AG08396 (cell line): Measurements from ENCODE around the gene TSSK3.
"Not testable (repeated sequence)": the region's sequence is repeated elsewhere in the genome, so short reads cannot be mapped to it uniquely, and the experiment has no call there.

Experiments used
- DNase-seq: peaks from one replicate; pipeline ENCODE4 v3.0.0; 2012; ENCODE audit warnings: low spot score, mixed read lengths

The TSSK3 gene

DNA sequence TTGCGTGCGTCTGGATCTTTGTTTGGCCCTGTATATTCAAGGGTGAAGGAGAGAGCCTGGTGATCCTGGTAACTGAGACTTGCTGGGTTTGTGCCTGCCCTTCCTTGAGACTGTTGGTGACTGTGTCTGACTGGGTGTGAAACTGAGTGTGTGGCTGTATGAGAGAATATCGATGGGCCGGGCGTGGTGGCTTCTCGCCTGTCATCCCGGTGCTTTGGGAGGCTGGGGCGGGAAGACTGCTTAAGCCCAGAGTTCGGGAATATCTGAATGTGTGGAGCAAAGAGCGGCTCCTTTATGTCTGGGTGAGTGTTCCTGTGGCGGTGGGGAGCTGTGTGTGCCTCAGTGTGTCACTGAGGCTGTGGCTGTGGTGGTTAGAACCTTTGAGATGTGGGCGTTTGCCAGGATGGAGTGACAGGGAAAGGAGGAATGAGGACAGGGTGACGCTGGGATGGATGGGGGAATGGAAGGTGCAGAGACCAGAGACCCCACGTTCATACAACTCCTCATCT lies 23.6 kb upstream of the TSSK3 start:
- DNase-seq: no peak

DNA sequence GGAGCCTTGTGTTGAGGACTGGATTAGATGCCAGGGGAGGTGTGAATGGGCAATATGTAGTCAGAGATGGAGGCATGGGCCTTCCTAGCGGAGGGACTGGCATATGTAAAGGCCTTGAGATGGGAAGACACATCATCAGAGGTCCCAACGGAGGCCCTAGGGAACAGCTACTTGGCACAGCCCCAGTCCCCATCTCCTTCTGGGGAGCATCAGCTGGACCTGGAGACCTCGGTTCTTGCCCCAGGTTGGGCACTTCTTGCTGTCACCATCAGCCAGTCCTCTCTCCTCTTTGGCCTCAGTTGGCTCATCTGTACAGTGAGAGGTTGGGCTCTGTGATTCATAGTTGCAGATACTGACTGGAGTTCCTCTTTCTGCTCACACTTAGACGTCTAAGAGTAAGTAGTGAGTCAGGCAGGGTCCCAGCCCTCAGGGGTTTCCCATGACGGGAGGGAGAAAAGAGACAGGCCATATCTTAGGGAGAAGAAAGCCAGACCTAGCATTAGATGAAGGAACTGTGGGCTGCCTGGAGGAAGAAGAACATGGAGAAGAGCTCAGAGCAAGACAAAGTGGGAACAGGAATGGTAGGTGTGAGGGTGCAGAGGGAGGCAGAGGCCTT lies 22.9 kb upstream of the TSSK3 start:
- DNase-seq: no peak

DNA sequence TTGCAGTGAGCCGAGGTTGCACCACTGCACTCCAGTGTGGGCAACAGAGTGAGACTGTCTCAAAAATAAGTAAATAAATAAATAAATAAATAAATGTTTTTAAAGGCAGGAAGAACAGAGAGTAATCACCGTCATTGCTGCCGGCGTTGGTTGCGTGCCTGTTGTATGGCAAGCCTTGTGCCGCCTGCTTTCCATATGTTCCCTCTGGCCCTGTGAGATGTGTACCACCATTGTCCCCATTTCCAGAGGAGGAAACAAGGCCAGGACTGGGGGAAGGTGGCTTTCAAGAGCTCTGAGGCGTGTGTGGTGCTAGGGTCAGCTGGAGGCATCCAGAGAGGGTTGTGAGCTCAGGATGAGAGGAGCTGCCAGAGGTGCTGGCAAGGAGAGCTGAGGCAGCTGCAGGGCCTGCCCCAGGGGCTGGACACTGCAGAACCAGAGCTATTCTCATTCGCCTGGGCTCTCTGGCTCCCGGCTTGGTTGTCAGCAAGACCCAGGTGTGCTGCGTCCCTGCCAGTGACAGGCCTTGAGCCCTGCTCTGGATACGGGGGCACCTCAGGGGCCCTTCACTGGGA lies 21.1 kb upstream of the TSSK3 start:
- no peak for DNase-seq

DNA sequence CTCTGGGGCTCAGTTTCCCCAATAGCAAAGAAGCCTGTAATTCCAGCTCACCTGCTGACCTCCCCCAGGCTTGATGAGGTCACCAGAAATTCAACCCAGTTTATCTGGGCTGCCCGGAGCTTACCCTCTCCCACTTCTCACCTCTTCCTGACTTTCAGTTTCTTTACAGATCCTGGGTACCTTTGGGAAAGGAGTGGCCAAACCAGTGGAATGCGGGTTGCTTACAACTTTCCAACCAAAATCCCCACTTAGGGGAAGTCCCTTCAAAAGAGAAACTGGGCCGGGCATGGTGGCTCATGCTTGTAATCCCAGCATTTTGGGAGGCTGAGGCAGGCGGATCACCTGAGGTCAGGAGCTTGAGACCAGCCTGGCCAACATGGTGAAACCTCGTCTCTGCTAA lies 20.4 kb upstream of the TSSK3 start:
- no peak for DNase-seq

DNA sequence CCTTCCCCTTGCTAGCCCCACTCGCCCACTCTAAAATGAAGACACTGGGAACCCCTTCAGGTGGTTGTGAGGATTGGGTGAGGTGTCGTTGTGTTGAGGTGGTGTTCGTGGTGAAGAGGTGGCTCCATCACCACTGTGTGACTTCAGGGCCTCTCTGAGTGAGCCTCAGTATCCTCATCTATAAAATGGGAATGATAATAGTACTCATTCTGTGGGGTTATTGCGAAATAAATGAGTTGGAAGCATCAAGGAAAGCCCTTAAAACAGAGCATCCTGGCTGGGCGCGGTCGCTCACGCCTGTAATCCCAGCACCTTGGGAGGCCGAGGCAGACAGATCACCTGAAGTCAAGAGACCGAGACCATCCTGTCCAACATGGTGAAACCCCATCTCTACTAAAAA lies 19.6 kb upstream of the TSSK3 start:
- no peak for DNase-seq

DNA sequence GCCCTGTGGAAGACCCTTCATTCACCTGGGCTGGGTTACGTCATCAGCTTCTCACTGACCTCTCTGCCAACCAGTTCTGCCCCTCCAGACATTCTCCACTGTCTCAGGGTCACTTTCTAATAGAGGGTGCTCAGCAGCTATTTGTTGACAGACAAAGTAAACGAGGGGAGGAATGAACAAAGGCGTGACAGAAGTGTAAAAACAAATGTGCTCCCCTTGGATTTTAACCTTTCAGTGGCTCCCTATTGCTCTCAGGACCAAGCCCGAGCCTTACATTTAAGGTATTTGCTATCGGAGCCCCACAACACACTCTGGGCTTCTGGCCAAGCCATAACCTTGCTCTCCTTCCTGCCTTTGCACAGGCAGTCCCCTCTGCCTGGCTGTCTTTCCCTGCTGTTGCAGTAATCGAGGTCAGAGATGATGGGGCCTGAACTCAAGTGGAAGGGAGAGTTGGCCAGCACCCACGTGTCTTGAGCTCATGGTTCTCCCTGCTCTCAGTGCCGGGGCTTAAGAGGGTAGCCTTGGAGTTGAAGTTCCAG lies 17.0 kb upstream of the TSSK3 start:
- no peak for DNase-seq

DNA sequence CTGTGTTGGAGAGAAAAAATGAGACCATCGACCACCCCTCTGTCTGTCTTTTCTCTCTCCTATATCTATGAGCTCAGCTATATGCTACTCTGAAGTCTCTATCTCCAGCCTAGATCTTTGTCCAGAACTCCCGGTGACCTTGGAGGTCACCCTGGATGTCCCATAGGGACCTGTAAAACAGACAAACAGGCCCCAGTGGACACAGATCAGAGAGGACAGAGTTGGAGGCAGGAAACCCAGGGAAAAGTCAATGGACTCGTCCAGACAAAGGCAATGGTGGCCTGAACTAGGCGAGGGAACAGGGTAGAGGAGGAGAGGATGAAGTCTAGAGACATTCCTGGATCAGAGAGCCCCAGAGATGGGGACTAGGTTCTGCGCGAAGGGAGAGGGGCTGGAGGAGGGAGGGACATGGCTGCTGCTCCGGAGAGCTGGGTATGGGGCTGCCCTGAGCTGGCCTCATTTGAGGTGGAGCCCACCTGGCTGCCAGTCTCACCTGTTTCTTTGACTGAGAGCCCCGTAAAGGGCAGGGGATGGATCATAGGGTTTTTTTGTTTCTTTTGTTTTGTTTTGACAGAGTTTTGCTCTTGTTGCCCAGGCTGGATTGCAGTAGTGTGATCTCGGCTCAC lies 15.7 kb upstream of the TSSK3 start:
- no peak for DNase-seq

DNA sequence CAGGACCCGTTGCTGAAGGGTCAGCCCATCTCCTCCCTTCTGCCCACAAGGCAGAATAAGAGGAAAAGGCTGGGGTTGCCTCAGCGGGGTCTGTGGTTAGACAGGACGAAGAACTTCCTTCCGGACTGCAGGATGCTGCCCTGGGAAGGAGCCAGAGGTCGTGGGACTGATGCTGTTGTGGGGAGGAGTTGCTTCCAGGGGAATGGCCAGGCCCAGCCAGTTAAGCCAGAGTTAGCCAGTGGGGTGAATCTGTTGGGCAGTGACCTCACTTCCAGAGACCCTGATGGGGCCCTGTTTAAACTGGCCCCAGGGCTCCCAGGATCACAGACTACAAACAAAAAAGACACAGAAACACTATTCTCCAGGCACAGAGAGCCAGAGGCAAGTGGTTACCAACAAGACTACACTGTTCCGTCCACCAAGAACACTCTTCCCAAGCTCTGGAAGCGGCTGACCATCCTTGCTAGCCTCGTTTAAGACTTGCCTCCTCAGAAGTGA lies 13.1 kb upstream of the TSSK3 start:
- DNase-seq: peak; percentile 48

DNA sequence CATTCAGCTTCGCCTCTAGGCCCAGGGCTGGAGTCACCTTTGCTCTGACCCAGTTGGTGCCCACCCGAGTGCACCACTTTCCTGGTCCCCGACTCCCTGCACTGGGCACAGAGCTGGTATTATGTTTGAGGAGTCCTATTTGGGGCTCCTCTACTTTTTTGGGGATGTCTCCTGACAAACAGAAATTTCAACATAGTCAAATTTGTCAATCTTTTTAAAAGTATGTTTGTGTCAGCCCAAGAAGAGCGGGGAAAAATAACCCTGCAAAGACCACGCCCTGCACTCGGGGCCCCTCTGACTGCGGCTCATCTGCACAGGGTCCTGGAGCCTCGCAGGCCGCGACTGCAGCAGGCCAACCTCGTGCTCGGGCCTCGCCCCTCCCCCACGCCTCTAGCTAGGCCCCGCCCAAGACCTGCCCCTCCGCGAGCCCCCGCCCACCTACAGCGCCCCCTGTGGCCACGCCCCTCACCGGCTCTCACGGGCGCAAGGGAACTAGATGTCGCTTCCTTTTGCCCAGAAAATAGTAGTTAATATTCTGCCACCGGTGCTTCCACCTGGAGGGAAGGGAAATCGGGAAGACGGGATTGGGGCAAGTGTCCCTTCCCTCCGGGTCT lies 11.4 kb upstream of the TSSK3 start:
- DNase-seq: peak; percentile 86

DNA sequence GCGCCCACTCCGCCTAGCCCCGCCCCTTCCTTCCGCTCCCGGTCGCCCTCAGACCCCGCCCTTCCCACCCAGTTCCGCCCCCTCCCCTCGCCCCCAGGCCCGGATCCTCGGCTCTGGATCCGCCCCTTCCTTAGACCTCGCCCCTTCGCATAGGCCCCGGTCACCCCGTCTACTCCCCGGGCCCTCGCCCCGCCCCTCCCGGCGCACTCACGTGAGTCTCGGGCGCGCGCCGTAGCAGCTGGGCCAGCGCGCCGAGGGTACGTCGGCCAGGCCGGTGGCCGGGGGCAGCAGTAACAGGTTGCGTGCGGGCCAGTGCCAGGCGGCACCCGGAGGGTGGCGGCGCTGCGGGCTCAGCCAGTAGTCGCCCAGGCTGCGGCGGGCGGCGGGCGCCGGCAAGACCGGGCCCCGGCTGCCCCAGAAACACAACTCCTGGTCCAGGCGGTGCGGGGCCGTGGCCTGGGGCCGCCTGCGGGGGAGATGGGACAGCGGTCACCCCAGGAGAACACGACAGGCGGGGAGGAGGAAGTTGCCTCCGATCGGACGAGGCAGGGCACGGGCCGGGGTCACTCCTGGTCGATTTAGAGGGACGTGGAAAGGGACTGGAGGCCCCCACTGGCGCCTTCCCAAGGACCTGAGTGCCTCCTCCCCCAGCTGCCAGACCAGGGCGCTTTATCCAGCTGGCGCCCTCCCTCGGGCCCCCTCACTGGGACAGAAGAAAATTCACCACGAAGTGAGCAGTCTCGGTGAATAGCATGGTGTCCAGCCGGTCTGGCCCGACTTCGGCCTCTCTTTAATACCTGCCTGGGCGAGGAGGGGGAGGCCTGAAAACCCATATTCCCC lies 10.7 kb upstream of the TSSK3 start:
- DNase-seq: peak; percentile 97

DNA sequence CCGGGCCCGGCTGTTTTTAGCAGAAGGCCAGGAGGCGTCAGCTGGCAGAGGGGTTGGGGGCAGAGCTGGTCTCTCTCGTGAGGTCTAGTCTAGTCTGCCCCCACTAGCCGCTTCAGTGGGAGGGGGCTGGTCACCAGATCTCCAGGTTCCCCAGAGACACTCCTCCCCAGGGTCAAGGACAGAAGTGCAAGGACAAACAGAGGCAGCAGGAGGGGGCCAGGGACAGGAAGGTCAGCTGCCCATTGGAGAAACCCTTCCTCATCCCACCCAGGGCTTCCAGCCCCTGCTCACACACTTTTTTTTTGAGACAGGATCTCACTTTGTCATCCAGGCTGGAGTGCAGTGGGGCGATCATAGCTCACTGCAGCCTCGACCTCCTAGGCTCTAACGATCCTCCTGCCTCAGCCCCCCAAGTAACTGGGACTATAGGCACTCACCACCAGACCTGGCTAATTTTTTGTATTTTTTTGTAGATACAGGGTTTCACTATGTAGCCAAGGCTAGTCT lies 10.0 kb upstream of the TSSK3 start:
- DNase-seq: no peak

DNA sequence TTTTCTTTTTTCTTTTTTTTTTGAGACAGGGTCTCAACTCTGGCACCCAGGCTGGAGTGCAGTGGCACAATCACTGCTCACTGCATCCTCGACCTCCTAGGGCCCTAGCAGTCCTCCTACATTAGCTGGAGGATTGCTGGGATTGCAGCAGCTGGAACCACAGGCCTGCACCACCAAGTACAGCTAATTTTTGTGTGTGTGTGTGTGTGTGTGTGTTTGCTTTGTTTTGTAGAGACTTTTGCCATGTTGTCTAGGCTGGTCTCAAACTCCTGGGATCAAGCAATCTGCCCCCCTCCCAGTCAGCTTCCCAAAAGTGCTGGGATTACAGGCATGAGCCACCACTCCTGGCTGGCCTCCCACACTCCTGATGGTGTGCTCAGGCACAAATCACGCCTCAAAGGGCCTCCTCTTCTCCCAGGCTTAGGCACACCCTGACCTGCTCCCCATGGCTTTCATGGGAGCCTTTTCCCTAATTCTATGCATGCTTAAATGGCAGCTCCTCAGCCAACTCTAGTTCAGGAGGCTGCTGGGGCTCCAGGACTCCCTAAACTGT lies 9.4 kb upstream of the TSSK3 start:
- no peak for DNase-seq

DNA sequence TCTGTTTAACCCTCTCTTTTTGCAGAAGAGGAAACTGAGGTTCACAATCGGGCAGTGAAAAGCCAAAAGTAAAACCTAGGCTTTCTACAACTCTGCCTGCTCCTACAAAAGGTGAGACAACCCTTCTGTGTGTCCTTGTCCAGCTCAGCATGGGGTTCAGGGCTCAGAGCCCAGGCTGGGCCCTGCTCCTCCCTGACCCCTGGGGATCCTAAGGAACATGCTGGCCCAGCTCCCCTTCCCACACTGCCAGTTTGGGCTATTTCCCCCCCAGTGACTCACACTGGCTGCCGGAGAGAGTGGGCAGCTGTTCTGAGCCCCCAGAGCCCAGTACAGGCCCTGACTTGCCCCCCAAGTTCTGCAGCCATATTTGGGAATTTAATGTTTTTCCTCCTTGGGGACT lies 8.9 kb upstream of the TSSK3 start:
- DNase-seq: no peak

DNA sequence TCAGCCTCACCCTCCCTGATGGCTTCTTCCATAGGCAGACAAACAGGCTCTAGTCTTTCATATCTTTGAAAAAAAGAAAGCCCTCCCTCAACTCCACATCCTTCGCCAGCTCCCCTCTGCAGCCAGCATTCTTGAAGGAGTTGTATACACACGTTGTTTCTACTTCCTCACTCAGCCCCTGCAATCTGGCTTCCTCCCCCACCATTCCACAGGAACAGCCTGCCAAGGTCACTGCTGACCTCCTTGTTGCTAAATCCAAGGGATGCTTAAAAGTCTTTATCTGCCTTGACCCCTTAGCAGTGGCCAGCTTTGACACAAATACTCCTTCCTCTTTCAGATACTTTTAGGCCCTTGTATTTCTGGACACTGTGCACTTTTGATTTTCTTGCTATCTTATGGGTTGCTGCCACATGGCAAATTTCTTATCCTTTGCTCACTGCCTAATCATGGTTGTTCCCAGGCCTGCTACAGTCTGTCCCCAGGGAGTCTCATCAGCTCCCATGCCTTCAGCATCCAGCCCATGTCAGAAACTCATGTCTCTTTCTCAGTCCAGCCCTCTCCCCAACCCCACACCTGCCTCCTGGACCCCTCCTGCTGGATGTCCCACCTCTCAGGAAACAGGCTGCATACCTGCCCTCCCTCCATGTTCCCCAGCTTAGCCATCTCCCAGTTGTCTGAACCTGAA lies 8.3 kb upstream of the TSSK3 start:
- peak; percentile 73 for DNase-seq

DNA sequence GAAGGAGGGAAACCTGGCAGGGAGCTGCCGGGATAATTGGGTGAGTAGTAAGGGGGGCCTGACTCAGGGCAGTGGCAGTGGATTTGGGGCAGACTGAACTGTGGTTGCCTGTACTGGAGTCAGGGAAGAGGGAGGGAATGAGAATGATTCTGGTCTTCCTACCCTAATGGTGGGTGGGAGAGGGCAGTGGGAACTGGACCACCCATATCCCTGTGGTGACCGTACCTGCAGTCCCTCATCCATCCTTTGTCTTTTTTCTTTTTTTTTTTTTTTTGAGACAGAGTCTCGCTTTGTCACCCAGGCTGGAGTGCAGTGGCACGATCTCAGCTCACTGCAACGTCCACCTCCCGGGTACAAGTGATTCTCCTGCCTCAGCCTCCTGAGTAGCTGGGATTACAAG lies 6.6 kb upstream of the TSSK3 start:
- not testable (repeated sequence) for DNase-seq

DNA sequence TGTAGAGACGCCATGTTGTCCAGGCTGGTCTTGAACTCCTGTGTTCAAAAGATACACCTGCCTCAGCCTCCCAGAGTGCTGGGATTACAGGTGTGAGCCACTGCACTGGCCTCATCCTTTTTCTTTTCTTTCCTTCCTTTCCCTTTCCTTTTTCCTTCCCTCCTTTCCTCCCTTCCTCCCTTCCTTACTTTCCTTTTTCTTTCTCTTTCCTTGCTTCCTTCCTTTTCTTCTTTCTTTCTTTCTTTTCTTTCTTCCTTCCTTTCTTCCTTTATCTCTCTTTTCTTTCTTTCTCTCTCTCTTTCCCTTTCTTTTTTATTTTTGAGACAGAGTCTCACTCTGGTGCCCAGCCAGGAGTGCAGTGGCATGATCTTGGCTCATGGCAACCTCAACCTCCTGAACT lies 5.9 kb upstream of the TSSK3 start:
- no peak for DNase-seq

DNA sequence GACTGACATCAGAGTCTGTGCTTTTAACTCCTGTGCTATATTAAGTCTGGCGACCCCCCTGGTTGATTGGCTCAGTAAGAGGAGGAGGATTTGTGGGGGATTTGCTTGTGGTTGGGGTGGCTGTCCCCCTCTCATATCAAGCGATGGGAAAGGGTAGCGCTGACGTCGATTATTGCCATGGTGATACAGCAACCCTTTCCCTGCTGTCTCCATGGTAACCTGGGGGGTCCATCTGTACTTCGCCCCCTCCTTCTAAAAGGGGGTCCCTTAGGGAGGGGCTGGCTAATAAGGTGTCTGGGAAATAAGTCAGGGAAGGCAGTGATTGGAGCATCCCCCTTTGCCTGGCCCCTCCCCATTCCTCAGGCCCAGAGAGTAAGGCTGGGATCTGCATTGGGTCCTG lies 4.7 kb upstream of the TSSK3 start:
- DNase-seq: no peak

DNA sequence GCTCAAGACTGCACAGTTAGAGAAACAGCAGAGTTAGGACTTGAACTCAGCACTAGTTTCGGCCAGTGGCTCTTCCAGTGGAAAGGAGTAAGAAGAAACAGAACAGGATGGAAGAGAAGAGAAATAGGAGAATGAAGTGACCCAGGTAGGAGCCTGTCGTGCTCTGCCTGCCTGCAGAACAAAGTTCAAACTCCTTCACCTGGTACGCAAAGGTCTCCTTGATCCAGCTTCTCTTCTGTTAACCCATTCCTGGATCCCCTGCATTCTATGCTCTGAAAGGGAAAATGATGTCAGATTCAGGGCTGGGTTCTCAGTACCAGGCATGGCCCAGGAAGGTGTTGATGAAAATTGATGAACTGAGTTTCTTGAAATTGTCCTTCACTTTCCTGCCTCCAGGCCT lies 3.9 kb upstream of the TSSK3 start:
- no peak for DNase-seq

DNA sequence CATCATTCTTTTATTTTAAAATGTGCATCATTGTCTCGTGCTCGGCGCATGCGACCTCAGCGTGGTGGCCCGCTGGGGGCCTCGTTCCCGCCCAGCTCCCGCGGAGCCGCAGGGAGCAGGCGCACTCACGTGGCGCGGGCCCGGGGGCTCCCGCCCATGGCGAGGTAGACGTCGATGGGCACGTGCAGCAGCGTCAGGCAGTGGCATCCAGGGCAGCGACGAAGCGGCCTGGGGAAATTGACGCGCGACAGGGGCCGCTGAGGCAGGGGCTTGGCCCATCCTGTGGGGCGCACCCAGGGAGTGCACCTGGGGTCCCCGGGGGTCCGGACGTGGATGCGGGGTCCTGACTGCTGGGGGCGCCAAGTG lies 1.0 kb upstream of the TSSK3 start:
- no peak for DNase-seq

DNA sequence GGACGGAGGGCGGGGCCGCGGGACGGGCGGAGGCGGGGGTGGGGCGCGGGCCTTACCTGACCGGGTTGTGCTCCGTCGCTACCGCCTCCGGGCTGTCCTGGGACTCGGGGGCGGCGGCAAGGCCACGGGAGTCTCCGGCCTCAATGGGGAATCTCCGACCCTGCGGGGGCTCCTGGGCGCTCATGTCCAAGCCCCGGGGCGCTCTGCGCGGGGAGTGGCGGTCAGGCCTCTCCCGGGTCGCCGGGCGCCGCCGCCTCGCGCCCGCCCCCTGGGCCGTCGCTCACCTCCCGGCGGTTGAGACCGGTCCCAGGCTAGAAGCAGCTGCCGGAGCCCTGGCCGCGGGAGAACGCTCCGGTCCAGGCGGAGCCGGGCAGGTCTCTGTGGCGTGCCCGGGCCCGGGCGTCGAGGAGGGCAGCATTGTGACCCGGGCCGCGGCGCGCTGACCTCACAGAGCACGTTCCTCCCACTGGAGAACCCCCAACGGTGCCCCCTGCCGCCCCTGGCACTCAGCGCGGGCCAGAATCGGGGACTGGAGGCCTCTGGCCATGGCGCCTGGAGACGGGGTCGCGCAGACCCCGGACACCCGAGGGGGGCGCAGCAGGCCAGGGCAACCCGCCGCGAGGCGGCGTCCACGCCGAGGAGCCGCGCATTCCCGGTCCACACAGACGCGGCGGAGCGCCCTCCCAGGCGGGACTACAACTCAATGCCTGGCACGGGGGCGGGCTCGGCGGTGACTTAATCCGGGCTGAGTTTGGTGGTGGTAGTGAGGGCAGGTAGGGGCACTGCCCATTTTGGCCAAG lies 465 bp upstream of the TSSK3 start:
- peak; percentile 72 for DNase-seq
